GM23248 (cell line): ENCODE data around the gene UBE4A. TPM values are rescaled to one million over a fixed set of nuclear protein-coding genes. Genes with fewer than 3 reads are reported as not detected.

ENCODE experiments used
- DNase-seq: peaks from one replicate; pipeline ENCODE4 v3.0.0-alpha.2; 2015
- H2AFZ ChIP-seq: fragments of 200-600 bp; sonication (generic); 2 replicates; pipeline ENCODE4 v1.6.1; 2016; ENCODE audit warnings: antibody characterized with exemption
- H3F3A ChIP-seq: fragments of 200-600 bp; sonication (generic); 2 replicates; pipeline ENCODE4 v1.6.1; 2016; ENCODE audit warnings: mild to moderate bottlenecking, antibody characterized with exemption, mixed run types; ENCODE audit not compliant: insufficient read depth
- H3K27ac ChIP-seq: fragments of 200-600 bp; sonication (generic); 2 replicates; pipeline ENCODE4 v1.5.1; 2016; ENCODE audit warnings: mild to moderate bottlenecking
- H3K27me3 ChIP-seq: fragments of 200-600 bp; sonication (generic); replicated peaks from 2 replicates; pipeline ENCODE4 v1.6.1; 2016; ENCODE audit warnings: mild to moderate bottlenecking; ENCODE audit not compliant: insufficient read depth
- H3K36me3 ChIP-seq: fragments of 200-600 bp; sonication (generic); 2 replicates; pipeline ENCODE4 v1.6.1; 2016; ENCODE audit warnings: low read depth, mild to moderate bottlenecking
- H3K4me1 ChIP-seq: fragments of 200-600 bp; sonication (generic); 2 replicates; pipeline ENCODE4 v1.6.1; 2016; ENCODE audit warnings: mild to moderate bottlenecking; ENCODE audit not compliant: insufficient read depth
- H3K4me2 ChIP-seq: fragments of 200-600 bp; sonication (generic); one replicate; pipeline ENCODE4 v1.6.1; 2016; ENCODE audit warnings: mild to moderate bottlenecking; ENCODE audit not compliant: unreplicated experiment
- H3K4me3 ChIP-seq: fragments of 200-600 bp; sonication (generic); 2 replicates; pipeline ENCODE4 v1.5.1; 2016; ENCODE audit warnings: mild to moderate bottlenecking
- H3K79me2 ChIP-seq: fragments of 200-600 bp; sonication (generic); 2 replicates; pipeline ENCODE4 v1.6.1; 2016; ENCODE audit warnings: mild to moderate bottlenecking; ENCODE audit not compliant: insufficient read depth
- H3K9ac ChIP-seq: fragments of 200-600 bp; sonication (generic); 2 replicates; pipeline ENCODE4 v1.6.1; 2016; ENCODE audit warnings: mild to moderate bottlenecking
- H3K9me2 ChIP-seq: fragments of 200-600 bp; sonication (generic); 2 replicates; pipeline ENCODE4 v1.6.1; 2016; ENCODE audit warnings: mixed run types, mild to moderate bottlenecking, moderate library complexity; ENCODE audit not compliant: insufficient read depth
- H3K9me3 ChIP-seq: fragments of 200-600 bp; sonication (generic); one replicate; pipeline ENCODE4 v1.6.1; 2017; ENCODE audit warnings: low read depth
- H4K20me1 ChIP-seq: fragments of 200-600 bp; sonication (generic); 2 replicates; pipeline ENCODE4 v1.6.0; 2016; ENCODE audit not compliant: insufficient read depth
- EZH2 ChIP-seq: fragments of 200-600 bp; sonication (generic); IDR thresholded peaks from 2 replicates; pipeline ENCODE4 v1.6.1; 2018; ENCODE audit warnings: antibody characterized with exemption, mild to moderate bottlenecking; ENCODE audit not compliant: insufficient read depth, poor library complexity, severe bottlenecking
- EZH2phosphoT487 ChIP-seq: fragments of 200-600 bp; sonication (generic); IDR thresholded peaks from 2 replicates; pipeline ENCODE4 v1.6.1; 2018; ENCODE audit warnings: antibody characterized with exemption, moderate library complexity, mild to moderate bottlenecking, low read depth; ENCODE audit not compliant: insufficient read depth
- WGBS, 2 experiments: methylation state at CpG; one replicate each; pipeline ENCODE4 v1.1.6; 2015 to 2017; ENCODE audit warnings: low lambda C conversion rate in 2 of 2, low coverage in 1 of 2; ENCODE audit errors: missing lambda C conversion rate in 2 of 2; 5-methylcytosine and 5-hydroxymethylcytosine counted together
- in situ Hi-C: fragments of 300-500 bp; cut with MboI; formaldehyde crosslinking; loops from 2 replicates; pipeline ENCODE4 v1.15.0; 2020
- polyA plus RNA-seq: library from polyadenylated mRNA; unstranded; fragments of >200 nt; fragmentation: Nextera tagmentation; extraction: Ambion mirVana; gene quantifications from 2 replicates; pipeline ENCODE4 v1.2.1, GENCODE V29; 2016
- total RNA-seq: library from RNA; depleted of rRNA; stranded (reverse); fragments of >200 nt; shearing (Covaris generic); gene quantifications from 2 replicates; pipeline ENCODE4 v1.2.3, GENCODE V29; 2014

UBE4A gene
- total and polyA plus RNA-seq, 2 experiments from 2014 or later: 25.4 to 50.6 TPM

DNA sequence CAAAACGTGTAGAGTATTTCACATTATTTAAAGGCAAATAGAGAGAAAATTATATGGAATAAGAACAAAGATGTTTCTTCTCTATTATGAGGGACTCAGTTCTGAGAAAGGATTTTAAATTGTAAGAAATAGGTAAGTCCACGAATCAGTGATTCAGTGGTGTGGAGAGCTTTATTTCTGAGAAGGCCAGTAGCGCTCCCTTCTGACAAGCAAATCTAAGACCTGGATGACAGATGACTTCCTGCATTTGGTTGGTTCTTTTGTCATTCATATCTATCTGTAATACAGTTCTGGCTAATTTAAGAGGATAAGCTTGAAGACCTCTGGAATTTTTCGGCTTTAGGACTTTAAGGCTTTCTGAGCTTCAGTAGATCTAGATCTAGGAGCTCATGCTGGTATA lies 47.9 kb upstream of the UBE4A start:
- Histone ChIP-seq H3F3A (no peaks in the 10 kb centered on the region), H3K27ac (no peak overlapping the region), H3K9me2 (no peaks in the 10 kb centered on the region), H3K36me3 (no peaks in the 10 kb centered on the region), H3K9me3 (no peaks in the 10 kb centered on the region), H3K79me2 (no peaks in the 10 kb centered on the region), H3K4me2 (no peak overlapping the region), H4K20me1 (no peaks in the 10 kb centered on the region), H3K27me3 (0 out of 2 replicates have a peak, but pooled peaks cover 20% of the 10 kb centered on the region), H3K4me1 (no peaks in the 10 kb centered on the region), H3K4me3 (no peak overlapping the region), H2AFZ (no peak overlapping the region), H3K9ac (no peak overlapping the region)
- 36 to 41% methylated on average over 4 of the region's 4 CpGs for WGBS, 2 experiments
- TF ChIP-seq EZH2phosphoT487 (no peak), EZH2 (no peak)
- no peak for DNase-seq
- in situ Hi-C loops: no loop called here

DNA sequence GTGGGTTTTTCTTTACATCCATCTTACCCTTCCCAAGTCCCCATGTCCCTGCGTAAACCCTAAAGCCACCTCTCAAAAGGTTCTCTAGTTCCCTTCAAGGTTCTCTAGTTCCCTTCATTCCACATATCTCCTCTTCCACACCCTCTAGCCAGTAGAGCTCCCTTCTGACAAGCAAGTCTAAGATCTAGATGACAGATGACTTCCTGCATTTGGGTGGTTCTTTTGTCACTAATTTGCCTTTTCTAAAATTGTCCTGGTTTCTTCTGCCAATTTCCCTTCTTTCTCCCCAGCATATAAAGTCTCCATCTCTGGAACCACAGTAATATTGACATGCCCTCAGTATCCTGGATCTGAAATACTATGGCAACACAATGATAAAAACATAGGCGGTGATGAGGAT lies 47.1 kb upstream of the UBE4A start:
- Histone ChIP-seq H3K9me3 (no peaks in the 10 kb centered on the region), H3K79me2 (no peaks in the 10 kb centered on the region), H3K9ac (no peak overlapping the region), H2AFZ (no peak overlapping the region), H3K27me3 (0 out of 2 replicates have a peak, but pooled peaks cover 20% of the 10 kb centered on the region), H3K4me3 (no peak overlapping the region), H3F3A (no peaks in the 10 kb centered on the region), H3K4me1 (no peaks in the 10 kb centered on the region), H4K20me1 (no peaks in the 10 kb centered on the region), H3K27ac (no peak overlapping the region), H3K4me2 (no peak overlapping the region), H3K9me2 (no peaks in the 10 kb centered on the region), H3K36me3 (no peaks in the 10 kb centered on the region)
- no peak for DNase-seq
- no peak for TF ChIP-seq EZH2phosphoT487
- no peak for TF ChIP-seq EZH2
- in situ Hi-C loops: no loop called here
- WGBS, 2 experiments: 88 to 92% methylated on average over 2 of the region's 2 CpGs

DNA sequence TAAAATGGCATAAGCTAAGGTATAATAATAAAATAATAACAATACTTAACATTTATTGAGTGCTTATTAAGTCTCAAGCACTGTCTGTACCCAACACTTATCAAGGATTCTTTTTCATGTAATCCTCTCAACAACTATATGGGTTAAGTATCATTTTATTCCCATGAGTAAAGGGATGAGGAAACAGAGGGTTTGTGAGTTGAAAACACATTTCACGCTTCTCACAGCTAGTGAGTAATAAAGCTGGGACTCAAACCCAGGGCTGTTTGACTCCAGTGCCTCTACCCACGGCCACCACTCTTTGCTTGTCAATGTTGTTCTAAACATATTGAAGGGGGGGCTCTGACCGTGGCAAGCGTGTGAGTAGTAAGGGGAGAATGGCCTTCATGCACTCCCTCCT lies 46.2 kb upstream of the UBE4A start:
- Histone ChIP-seq H2AFZ (no peak overlapping the region), H3K9me2 (no peaks in the 10 kb centered on the region), H3K36me3 (no peaks in the 10 kb centered on the region), H4K20me1 (no peaks in the 10 kb centered on the region), H3K4me1 (no peaks in the 10 kb centered on the region), H3F3A (no peaks in the 10 kb centered on the region), H3K4me2 (no peak overlapping the region), H3K79me2 (no peaks in the 10 kb centered on the region), H3K27me3 (0 out of 2 replicates have a peak, but pooled peaks cover 20% of the 10 kb centered on the region), H3K9me3 (no peaks in the 10 kb centered on the region), H3K27ac (no peak overlapping the region), H3K4me3 (no peak overlapping the region), H3K9ac (no peak overlapping the region)
- DNase-seq: peak; percentile 26
- in situ Hi-C loops: no loop called here
- no peak for TF ChIP-seq EZH2phosphoT487
- no peak for TF ChIP-seq EZH2
- 21 to 23% methylated on average over 4 of the region's 4 CpGs for WGBS, 2 experiments

DNA sequence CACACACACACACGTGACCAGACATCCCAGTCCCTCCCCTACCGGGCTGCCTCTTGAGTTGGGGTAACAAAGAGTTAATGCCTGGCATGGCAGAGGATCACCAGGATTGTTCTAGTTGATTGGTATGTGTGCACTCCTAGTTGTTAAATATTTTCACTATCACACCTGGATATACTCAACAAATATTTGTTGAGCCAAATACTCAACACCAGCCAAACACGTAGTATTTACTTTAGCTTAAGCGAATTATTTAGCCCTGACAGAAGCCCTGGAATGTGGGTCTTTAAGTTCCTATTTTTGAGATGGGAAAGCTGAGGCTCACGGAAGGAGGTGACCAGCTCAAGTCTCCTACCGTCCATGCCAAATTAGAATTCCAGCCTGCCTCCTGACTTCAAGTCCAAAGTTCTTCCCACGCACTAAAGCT lies 44.4 kb upstream of the UBE4A start:
- 41 to 43% methylated on average over 7 of the region's 7 CpGs for WGBS, 2 experiments
- no peak overlapping the region for H3K27ac ChIP-seq
- in situ Hi-C loops: no loop called here
- H3K79me2 ChIP-seq: no peaks in the 10 kb centered on the region
- H3K9ac ChIP-seq: no peak overlapping the region
- H3K36me3 ChIP-seq: no peaks in the 10 kb centered on the region
- no peaks in the 10 kb centered on the region for H3K9me3 ChIP-seq
- no peaks in the 10 kb centered on the region for H4K20me1 ChIP-seq
- no peaks in the 10 kb centered on the region for H3K4me1 ChIP-seq
- H3K27me3 ChIP-seq: 0 out of 2 replicates have a peak, but pooled peaks cover 19% of the 10 kb centered on the region
- H3K4me2 ChIP-seq: no peak overlapping the region
- no peaks in the 10 kb centered on the region for H3K9me2 ChIP-seq
- H2AFZ ChIP-seq: no peak overlapping the region
- H3K4me3 ChIP-seq: no peak overlapping the region
- TF ChIP-seq EZH2 (no peak), EZH2phosphoT487 (no peak)
- DNase-seq: no peak
- H3F3A ChIP-seq: no peaks in the 10 kb centered on the region

DNA sequence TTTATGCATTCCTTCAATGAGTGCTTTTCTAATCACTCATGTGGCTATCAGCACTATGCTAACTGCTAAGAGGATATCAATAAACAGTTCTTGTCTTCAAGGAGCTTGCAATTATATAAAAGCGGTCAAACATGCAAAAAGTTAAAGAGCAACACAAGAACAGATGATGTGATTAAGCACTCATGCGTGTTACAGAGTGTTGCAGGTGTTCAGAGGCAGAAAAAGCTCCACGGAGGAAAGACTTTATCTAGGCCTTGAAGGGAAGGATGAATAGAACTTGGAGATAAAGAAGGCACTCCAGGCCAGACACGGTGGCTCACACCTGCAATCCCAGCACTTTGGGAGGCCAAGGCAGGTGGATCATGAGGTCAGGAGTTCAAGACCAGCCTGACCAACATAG lies 41.3 kb upstream of the UBE4A start:
- WGBS, 2 experiments: 78 to 85% methylated on average over 4 of the region's 4 CpGs
- H3K4me1 ChIP-seq: no peaks in the 10 kb centered on the region
- in situ Hi-C loops: no loop called here
- H3K4me3 ChIP-seq: no peak overlapping the region
- H3K36me3 ChIP-seq: no peaks in the 10 kb centered on the region
- no peak for TF ChIP-seq EZH2phosphoT487
- TF ChIP-seq EZH2: no peak
- H4K20me1 ChIP-seq: no peaks in the 10 kb centered on the region
- no peak overlapping the region for H3K4me2 ChIP-seq
- no peak overlapping the region for H3K9ac ChIP-seq
- no peak overlapping the region for H3K27ac ChIP-seq
- H3F3A ChIP-seq: no peaks in the 10 kb centered on the region
- no peaks in the 10 kb centered on the region for H3K9me3 ChIP-seq
- no peaks in the 10 kb centered on the region for H3K79me2 ChIP-seq
- no peak overlapping the region for H2AFZ ChIP-seq
- H3K27me3 ChIP-seq: peaks cover 4% of the 10 kb centered on the region; the same call in 1 of the 2 replicates
- no peaks in the 10 kb centered on the region for H3K9me2 ChIP-seq
- no peak for DNase-seq
